Fibroblast of lung (primary cell): ENCODE data around the gene QPCTL. TPM values are rescaled to one million over a fixed set of nuclear protein-coding genes. Genes with fewer than 3 reads are reported as not detected.

Source experiments
- DNase-seq, 2 donors: peaks; one replicate each; pipeline versions ENCODE4 v3.0.0 to v3.0.0-alpha.2; 2010; ENCODE audit warnings: low read depth in 2 of 2
- H2AFZ ChIP-seq: 2 replicates; pipeline ENCODE4 v1.5.1; 2012; ENCODE audit warnings: low read length, control low read depth, inconsistent platforms
- H3K27ac ChIP-seq: 2 replicates; pipeline ENCODE4 v1.5.1; 2011; ENCODE audit warnings: low read length, control low read depth; ENCODE audit not compliant: insufficient read depth
- H3K27me3 ChIP-seq: 2 replicates; pipeline ENCODE4 v1.5.1; 2011; ENCODE audit warnings: mild to moderate bottlenecking, low read length; ENCODE audit not compliant: control insufficient read depth, insufficient read depth
- H3K36me3 ChIP-seq: 2 replicates; pipeline ENCODE4 v1.5.1; 2011; ENCODE audit warnings: low read length; ENCODE audit not compliant: control insufficient read depth, insufficient read depth
- H3K4me1 ChIP-seq: 2 replicates; pipeline ENCODE4 v1.5.1; 2011; ENCODE audit warnings: low read length; ENCODE audit not compliant: control insufficient read depth, insufficient read depth; ENCODE audit errors: extremely low read depth
- H3K4me2 ChIP-seq: 2 replicates; pipeline ENCODE4 v1.5.1; 2011; ENCODE audit warnings: low read length, control low read depth; ENCODE audit not compliant: insufficient read depth; ENCODE audit errors: extremely low read depth
- H3K4me3 ChIP-seq, 4 experiments: fragments of 200-600 bp in 1 of 4; sonication (generic) in 1 of 4; replicated peaks in 1 of 4; 2 replicates each; pipeline ENCODE4 v1.5.1; 2011 to 2016; ENCODE audit warnings: low read length in 4 of 4, low read depth in 3 of 4, mild to moderate bottlenecking in 3 of 4, control low read depth in 2 of 4, inconsistent platforms in 1 of 4, mixed read lengths in 1 of 4; ENCODE audit not compliant: insufficient read depth in 1 of 4; ENCODE audit errors: control extremely low read depth in 1 of 4
- H3K79me2 ChIP-seq: 2 replicates; pipeline ENCODE4 v1.5.1; 2012; ENCODE audit warnings: mild to moderate bottlenecking, low read length, inconsistent platforms; ENCODE audit not compliant: control insufficient read depth, insufficient read depth
- H3K9ac ChIP-seq: 2 replicates; pipeline ENCODE4 v1.5.1; 2011; ENCODE audit warnings: mild to moderate bottlenecking, low read length, control low read depth; ENCODE audit not compliant: insufficient read depth
- H3K9me3 ChIP-seq: 2 replicates; pipeline ENCODE4 v1.5.1; 2012; ENCODE audit warnings: low read depth, low read length; ENCODE audit not compliant: control insufficient read depth, insufficient read depth
- H4K20me1 ChIP-seq: 2 replicates; pipeline ENCODE4 v1.5.1; 2011; ENCODE audit warnings: low read length; ENCODE audit not compliant: control insufficient read depth, insufficient read depth; ENCODE audit errors: extremely low read depth
- CTCF ChIP-seq, 2 donors: IDR thresholded peaks in 1 of 2; conservative IDR thresholded peaks in 1 of 2; 1 replicate in 1 of 2; 2 replicates in 1 of 2; pipeline ENCODE4 v1.5.1; 2011 to 2012; ENCODE audit warnings: low read length in 2 of 2, control low read depth in 1 of 2, inconsistent platforms in 1 of 2, low read depth in 1 of 2, mild to moderate bottlenecking in 1 of 2
- EZH2 ChIP-seq: IDR thresholded peaks from 2 replicates; pipeline ENCODE4 v1.5.1; 2012; ENCODE audit warnings: low read length, control low read depth, mild to moderate bottlenecking; ENCODE audit errors: missing control alignments
- polyA plus RNA-seq, 2 donors: library from polyadenylated mRNA; depleted of rRNA in 1 of 2; stranded (reverse) in 1 of 2; unstranded in 1 of 2; fragments of >200 nt; gene quantifications; 2 replicates each; pipeline ENCODE4 v1.2.1, GENCODE V29; 2011 to 2012; ENCODE audit warnings: missing spikeins in 1 of 2
- total RNA-seq: library from RNA; depleted of rRNA; stranded (reverse); fragments of >200 nt; gene quantifications from 2 replicates; pipeline ENCODE4 v1.2.1, GENCODE V29; 2014

QPCTL gene
- total and polyA plus RNA-seq, 2 donors (not counting 1 experiment from before 2014, with no cell fraction given) = 5.8 to 9.4 TPM

GRCh38 chr19:45667620-45668341 is 24.7 kb upstream of the QPCTL start, which contains the start of gene GIPR:
Gene GIPR (plus strand): TSS chr19:45668221. CDS start chr19:45669521, 1,300 bp downstream.
- H3K4me3 ChIP-seq = peak within 1 kb of the TSS; percentile 11 to 43 (median 30)
- H3K9ac ChIP-seq = no peak within 1 kb of the TSS
- no peaks in the 10 kb centered on the region for H4K20me1 ChIP-seq
- no peak within 1 kb of the TSS for H3K27ac ChIP-seq
- no peaks in the 10 kb centered on the region for H3K9me3 ChIP-seq
- H3K4me2 ChIP-seq = peak within 1 kb of the TSS; percentile 97
- peak in 1 of 2 donors; percentile 14 for DNase-seq
- H2AFZ ChIP-seq = peak within 1 kb of the TSS; percentile 72
- no peaks in the 10 kb centered on the region for H3K79me2 ChIP-seq
- TF ChIP-seq EZH2 = no peak
- no peak for TF ChIP-seq CTCF (conservative IDR thresholded peaks at IDR 0.05 in 1 of 2, IDR thresholded peaks at IDR 0.05 in 1 of 2; ENCODE audit: low read depth in 1 of 2, low read length in 2 of 2)
- H3K36me3 ChIP-seq = no peaks in the 10 kb centered on the region
- H3K4me1 ChIP-seq = peaks cover 12% of the 10 kb centered on the region
- peaks cover 7% of the 10 kb centered on the region for H3K27me3 ChIP-seq

GRCh38 chr19:45668342-45668871 is 24.1 kb upstream of the QPCTL start:
- H3K9ac ChIP-seq = no peak overlapping the region
- H3K4me3 ChIP-seq = peak overlapping the region; percentile 11 to 43 (median 30)
- DNase-seq = no peak
- no peaks in the 10 kb centered on the region for H3K36me3 ChIP-seq
- H3K27me3 ChIP-seq = peaks cover 7% of the 10 kb centered on the region
- H2AFZ ChIP-seq = peak overlapping the region; percentile 72
- no peaks in the 10 kb centered on the region for H4K20me1 ChIP-seq
- peak overlapping the region; percentile 97 for H3K4me2 ChIP-seq
- H3K27ac ChIP-seq = no peak overlapping the region
- peaks cover 12% of the 10 kb centered on the region for H3K4me1 ChIP-seq
- no peak for TF ChIP-seq CTCF (conservative IDR thresholded peaks at IDR 0.05 in 1 of 2, IDR thresholded peaks at IDR 0.05 in 1 of 2; ENCODE audit: low read depth in 1 of 2, low read length in 2 of 2)
- TF ChIP-seq EZH2 = peak; percentile 67
- H3K9me3 ChIP-seq = no peaks in the 10 kb centered on the region
- H3K79me2 ChIP-seq = no peaks in the 10 kb centered on the region

GRCh38 chr19:45670670-45671453 is 21.6 kb upstream of the QPCTL start:
- DNase-seq = peak; percentile 14 to 72
- H3K9ac ChIP-seq = no peak overlapping the region
- no peaks in the 10 kb centered on the region for H3K79me2 ChIP-seq
- no peak overlapping the region for H2AFZ ChIP-seq
- no peak overlapping the region for H3K27ac ChIP-seq
- no peaks in the 10 kb centered on the region for H3K36me3 ChIP-seq
- H3K4me2 ChIP-seq = no peak overlapping the region
- H3K27me3 ChIP-seq = peaks cover 7% of the 10 kb centered on the region
- no peak overlapping the region for H3K4me3 ChIP-seq
- TF ChIP-seq CTCF (conservative IDR thresholded peaks at IDR 0.05 in 1 of 2, IDR thresholded peaks at IDR 0.05 in 1 of 2; ENCODE audit: low read depth in 1 of 2, low read length in 2 of 2) = no peak
- no peak for TF ChIP-seq EZH2
- H4K20me1 ChIP-seq = no peaks in the 10 kb centered on the region
- H3K4me1 ChIP-seq = peaks cover 12% of the 10 kb centered on the region
- H3K9me3 ChIP-seq = no peaks in the 10 kb centered on the region
